H1 (cell line): ENCODE data around the gene F11. TPM values are rescaled to one million over a fixed set of nuclear protein-coding genes. Genes with fewer than 3 reads are reported as not detected.

Experiments used
- CBX5 ChIP-seq: fragments of 300-800, 300-1000 bp; sonication (generic); IDR thresholded peaks from 2 replicates; pipeline ENCODE4 v1.7.1; 2016; ENCODE audit warnings: antibody characterized with exemption, low read length, low read depth
- CEBPB ChIP-seq: IDR thresholded peaks from 2 replicates; pipeline ENCODE4 v1.6.1; 2012; ENCODE audit warnings: low read depth, low read length
- CHD7 ChIP-seq: fragments of 300-600 bp; sonication (generic); IDR thresholded peaks from 2 replicates; pipeline ENCODE4 v1.7.1; 2012; ENCODE audit warnings: low read length, moderate library complexity, mild to moderate bottlenecking, inconsistent platforms; ENCODE audit not compliant: insufficient replicate concordance
- EGR1 ChIP-seq: IDR thresholded peaks from 2 replicates; pipeline ENCODE4 v1.6.1; 2011; ENCODE audit warnings: low read depth, low read length, borderline replicate concordance
- FOSL1 ChIP-seq: IDR thresholded peaks from 2 replicates; pipeline ENCODE4 v1.6.1; 2011; ENCODE audit warnings: mild to moderate bottlenecking, low read depth, low read length, moderate library complexity; ENCODE audit not compliant: insufficient read depth
- HDAC2 ChIP-seq, 2 experiments: fragments of 300-600 bp in 1 of 2; sonication (generic) in 1 of 2; IDR thresholded peaks; 2 replicates each; pipeline ENCODE4 v1.6.1; 2011 to 2012; ENCODE audit warnings: low read depth in 2 of 2, low read length in 2 of 2, mild to moderate bottlenecking in 2 of 2, moderate library complexity in 2 of 2, borderline replicate concordance in 1 of 2, inconsistent platforms in 1 of 2
- POU5F1 ChIP-seq: IDR thresholded peaks from 2 replicates; pipeline ENCODE4 v1.6.1; 2011; ENCODE audit warnings: low read depth, mild to moderate bottlenecking, low read length, moderate library complexity
- RFX5 ChIP-seq: IDR thresholded peaks from 2 replicates; pipeline ENCODE4 v1.6.1; 2011; ENCODE audit warnings: low read depth, low read length, improper control_type of control experiment, borderline replicate concordance
- RNF2 ChIP-seq: fragments of 200-900, 300-1000 bp; sonication (generic); IDR thresholded peaks from 2 replicates; pipeline ENCODE4 v1.7.1; 2016; ENCODE audit warnings: borderline replicate concordance, low read depth, mild to moderate bottlenecking, antibody characterized with exemption, low read length; ENCODE audit not compliant: poor library complexity, severe bottlenecking; ENCODE audit errors: missing control alignments
- SP4 ChIP-seq: IDR thresholded peaks from 2 replicates; pipeline ENCODE4 v1.6.1; 2012; ENCODE audit warnings: low read length, inconsistent platforms
- YY1 ChIP-seq: IDR thresholded peaks from 2 replicates; pipeline ENCODE4 v1.6.1; 2011; ENCODE audit warnings: low read depth, mild to moderate bottlenecking, low read length
- polyA plus RNA-seq, 7 experiments: library from polyadenylated mRNA; depleted of rRNA in 3 of 7; stranded (reverse) in 5 of 7; unstranded in 2 of 7; fragments of >200 nt in 5 of 7; fragments of 200-250 nt in 2 of 7; gene quantifications; 1 replicate in 5 of 7; 2 replicates in 1 of 7; 4 replicates in 1 of 7; pipeline versions ENCODE4 v1.2.1 to v1.2.3, GENCODE V29; 2011 to 2013; ENCODE audit warnings: missing spikeins in 2 of 7, mixed read lengths in 2 of 7
- total RNA-seq: library from RNA; stranded (reverse); fragmentation: NEBNext Ultra II Directional; extraction: Animal tissue kit (Norgen Biotek cat#: 25700); gene quantifications from 2 replicates; pipeline ENCODE4 v1.2.1, GENCODE V29; 2021
- TF ChIP-seq, protein P1 (sequence below): IDR thresholded peaks from 2 replicates; pipeline ENCODE4 v1.6.1; 2012; ENCODE audit warnings: inconsistent platforms

F11 gene
- total and polyA plus RNA-seq, 2 of the 8 experiments (the other 6 are each of a cell fraction or from before 2014, with no cell fraction given), result 0.27 to 0.99 TPM

DNA sequence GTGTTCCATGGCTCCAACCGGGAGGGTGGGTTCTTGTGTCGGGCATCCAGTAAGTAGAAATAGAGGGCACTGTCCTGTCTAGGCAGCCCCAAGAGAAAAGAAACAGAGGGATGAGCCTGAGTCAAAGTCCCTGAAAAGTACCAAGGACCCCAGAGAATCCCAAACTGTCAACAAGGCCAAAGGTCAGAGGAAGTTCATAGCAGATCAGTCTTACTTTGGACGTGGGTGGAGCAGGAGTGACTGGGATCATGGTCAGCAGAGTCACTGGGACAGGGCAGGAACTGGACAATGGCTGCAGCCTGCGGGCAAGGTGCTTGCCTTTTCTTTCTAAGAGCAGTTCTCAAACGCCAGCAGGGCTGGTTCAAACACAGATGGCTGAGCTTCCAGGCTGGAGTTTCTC lies 17.3 kb downstream of the F11 start (continued):
- TF ChIP-seq CHD7, result no peak
- no peak for TF ChIP-seq FOSL1
- no peak for TF ChIP-seq RNF2
- no peak for TF ChIP-seq EGR1
- TF ChIP-seq CEBPB, result no peak
- no peak for TF ChIP-seq SP4
- no peak for TF ChIP-seq CBX5
- no peak for TF ChIP-seq HDAC2 (IDR thresholded peaks at IDR 0.05; ENCODE audit: borderline replicate concordance in 1 of 2, low read depth in 2 of 2, low read length in 2 of 2)
- TF ChIP-seq POU5F1, result no peak
- no peak for TF ChIP-seq RFX5
- TF ChIP-seq YY1, result no peak
- TF ChIP-seq, protein P1, sequence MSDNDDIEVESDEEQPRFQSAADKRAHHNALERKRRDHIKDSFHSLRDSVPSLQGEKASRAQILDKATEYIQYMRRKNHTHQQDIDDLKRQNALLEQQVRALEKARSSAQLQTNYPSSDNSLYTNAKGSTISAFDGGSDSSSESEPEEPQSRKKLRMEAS, result no peak
